Caco-2 (cell line): ENCODE measurements around the gene SPATA31C2. TPM values are rescaled to one million over a fixed set of nuclear protein-coding genes. Genes with fewer than 3 reads are reported as not detected.

Experiments used
- BruUV-seq: library from RNA; stranded (reverse); fragments of 400-500 nt; replicated peaks from 2 replicates; lab custom pipeline; 2021; lab: Mats Ljungman, UMichigan
- CTCF ChIA-PET: fragments of 300-600 bp; sonication (Branson Sonifier 250); formaldehyde crosslinking; loops from one replicate; lab custom pipeline; 2022; ENCODE audit warnings: antibody characterized with exemption; lab: Charles Lee
- POLR2A ChIA-PET: fragments of 300-600 bp; sonication (Branson Sonifier 250); formaldehyde crosslinking; loops from one replicate; lab custom pipeline; 2022; ENCODE audit warnings: antibody characterized with exemption; lab: Charles Lee
- DNase-seq, 2 experiments: peaks; one replicate each; pipeline versions ENCODE4 v3.0.0 to v3.0.0-alpha.2; 2020 to 2022
- H3K27me3 ChIP-seq: replicated peaks from 2 replicates; pipeline ENCODE4 v1.6.0; 2011; ENCODE audit warnings: low read length; ENCODE audit not compliant: control insufficient read depth, insufficient read depth
- H3K36me3 ChIP-seq: 2 replicates; pipeline ENCODE4 v1.5.1; 2011; ENCODE audit warnings: low read length; ENCODE audit not compliant: control insufficient read depth, insufficient read depth
- H3K4me1 ChIP-seq: fragments of 250-450 bp; sonication (Bioruptor Pico); 2 replicates; pipeline ENCODE4 v1.5.1; 2020; ENCODE audit warnings: mild to moderate bottlenecking
- H3K4me3 ChIP-seq: 2 replicates; pipeline ENCODE4 v1.5.1; 2011; ENCODE audit warnings: low read depth, mild to moderate bottlenecking, control low read depth, low read length
- H3K9me3 ChIP-seq: fragments of 250-450 bp; sonication (Bioruptor Pico); 2 replicates; pipeline ENCODE4 v1.5.1; 2020; ENCODE audit warnings: mild to moderate bottlenecking, moderate library complexity
- H3K27ac Mint-ChIP-seq: one replicate; pipeline ENCODE4 v1.8.0; 2022; ENCODE audit warnings: mixed read lengths; ENCODE audit not compliant: unreplicated experiment
- H3K27me3 Mint-ChIP-seq: one replicate; pipeline ENCODE4 v1.8.0; 2022; ENCODE audit warnings: mixed read lengths; ENCODE audit not compliant: insufficient read depth, unreplicated experiment
- H3K36me3 Mint-ChIP-seq: one replicate; pipeline ENCODE4 v1.8.0; 2022; ENCODE audit warnings: mild to moderate bottlenecking, mixed read lengths; ENCODE audit not compliant: insufficient read depth, unreplicated experiment
- H3K4me1 Mint-ChIP-seq: one replicate; pipeline ENCODE4 v1.8.0; 2022; ENCODE audit warnings: low read depth, mixed read lengths; ENCODE audit not compliant: unreplicated experiment
- H3K4me3 Mint-ChIP-seq: one replicate; pipeline ENCODE4 v1.8.0; 2022; ENCODE audit warnings: mild to moderate bottlenecking, moderate library complexity, mixed read lengths; ENCODE audit not compliant: unreplicated experiment
- H3K9me3 Mint-ChIP-seq: one replicate; pipeline ENCODE4 v1.8.0; 2022; ENCODE audit warnings: mixed read lengths; ENCODE audit not compliant: unreplicated experiment
- intact Hi-C: fragments of 100-400 bp; cut with micrococcal nuclease; formaldehyde crosslinking; loops from one replicate; pipeline ENCODE4 v1.10.0; 2022; ENCODE audit not compliant: unreplicated experiment
- total RNA-seq: library from RNA; stranded (reverse); gene quantifications from 2 replicates; pipeline ENCODE4 v1.2.3, GENCODE V29; 2022
- TF ChIP-seq, protein P1 (sequence below), 2 experiments: fragments of 200-600 bp in 1 of 2; IDR thresholded peaks; 1 replicate in 1 of 2; 2 replicates in 1 of 2; pipeline versions ENCODE4 v1.5.1 to v1.8.0; 2011 to 2022; ENCODE audit warnings: antibody characterized with exemption in 1 of 2, control low read depth in 1 of 2, inconsistent platforms in 1 of 2, low read depth in 1 of 2, low read length in 1 of 2, mild to moderate bottlenecking in 1 of 2, moderate library complexity in 1 of 2; ENCODE audit not compliant: insufficient read depth in 1 of 2, severe bottlenecking in 1 of 2, unreplicated experiment in 1 of 2

Gene SPATA31C2
- total RNA-seq, 1 experiment from 2014 or later = not detected

- no peaks in the 10 kb centered on the region for H3K9me3 ChIP-seq
- Mint-ChIP-seq H3K4me1 (no peaks in the 10 kb centered on the region), H3K36me3 (no peaks in the 10 kb centered on the region), H3K27me3 (peaks cover 3% of the 10 kb centered on the region), H3K4me3 (no peak overlapping the region), H3K9me3 (no peaks in the 10 kb centered on the region), H3K27ac (no peak overlapping the region)
- H3K4me3 ChIP-seq = no peak overlapping the region
- H3K4me1 ChIP-seq = no peaks in the 10 kb centered on the region
- intact Hi-C loops = no loop called here
- TF ChIP-seq, protein P1, sequence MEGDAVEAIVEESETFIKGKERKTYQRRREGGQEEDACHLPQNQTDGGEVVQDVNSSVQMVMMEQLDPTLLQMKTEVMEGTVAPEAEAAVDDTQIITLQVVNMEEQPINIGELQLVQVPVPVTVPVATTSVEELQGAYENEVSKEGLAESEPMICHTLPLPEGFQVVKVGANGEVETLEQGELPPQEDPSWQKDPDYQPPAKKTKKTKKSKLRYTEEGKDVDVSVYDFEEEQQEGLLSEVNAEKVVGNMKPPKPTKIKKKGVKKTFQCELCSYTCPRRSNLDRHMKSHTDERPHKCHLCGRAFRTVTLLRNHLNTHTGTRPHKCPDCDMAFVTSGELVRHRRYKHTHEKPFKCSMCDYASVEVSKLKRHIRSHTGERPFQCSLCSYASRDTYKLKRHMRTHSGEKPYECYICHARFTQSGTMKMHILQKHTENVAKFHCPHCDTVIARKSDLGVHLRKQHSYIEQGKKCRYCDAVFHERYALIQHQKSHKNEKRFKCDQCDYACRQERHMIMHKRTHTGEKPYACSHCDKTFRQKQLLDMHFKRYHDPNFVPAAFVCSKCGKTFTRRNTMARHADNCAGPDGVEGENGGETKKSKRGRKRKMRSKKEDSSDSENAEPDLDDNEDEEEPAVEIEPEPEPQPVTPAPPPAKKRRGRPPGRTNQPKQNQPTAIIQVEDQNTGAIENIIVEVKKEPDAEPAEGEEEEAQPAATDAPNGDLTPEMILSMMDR (IDR thresholded peaks at IDR 0.05; ENCODE audit: insufficient read depth in 1 of 2, low read depth in 1 of 2, low read length in 1 of 2, severe bottlenecking in 1 of 2, unreplicated experiment in 1 of 2) = no peak
- H3K27me3 ChIP-seq = no peaks in the 10 kb centered on the region
- no peaks in the 10 kb centered on the region for H3K36me3 ChIP-seq
- no peak for DNase-seq
- CTCF ChIA-PET = no interaction called here
- POLR2A ChIA-PET = no interaction called here
- no TSS peak for BruUV-seq
Measured at GRCh38 chr9:88108779-88109178, 29.5 kb downstream of the SPATA31C2 start.

- H3K36me3 Mint-ChIP-seq = no peaks in the 10 kb centered on the region
- no peaks in the 10 kb centered on the region for H3K4me1 Mint-ChIP-seq
- H3K9me3 Mint-ChIP-seq = no peaks in the 10 kb centered on the region
- intact Hi-C loops = no loop called here
- DNase-seq = peak in 1 of 2 experiments; percentile 25
- H3K27me3 Mint-ChIP-seq = peaks cover 3% of the 10 kb centered on the region
- no peaks in the 10 kb centered on the region for H3K36me3 ChIP-seq
- no peaks in the 10 kb centered on the region for H3K9me3 ChIP-seq
- no TSS peak for BruUV-seq
- no peak overlapping the region for H3K4me3 Mint-ChIP-seq
- no peaks in the 10 kb centered on the region for H3K4me1 ChIP-seq
- no peak overlapping the region for H3K27ac Mint-ChIP-seq
- H3K4me3 ChIP-seq = no peak overlapping the region
- CTCF ChIA-PET = no interaction called here
- TF ChIP-seq, protein P1 (IDR thresholded peaks at IDR 0.05; ENCODE audit: insufficient read depth in 1 of 2, low read depth in 1 of 2, low read length in 1 of 2, severe bottlenecking in 1 of 2, unreplicated experiment in 1 of 2) = peak; percentile 25 to 40
- H3K27me3 ChIP-seq = no peaks in the 10 kb centered on the region
- POLR2A ChIA-PET = no interaction called here
Measured at GRCh38 chr9:88106492-88106891, 31.8 kb downstream of the SPATA31C2 start.

- Mint-ChIP-seq H3K4me3 (no peak overlapping the region), H3K27me3 (no peaks in the 10 kb centered on the region)
- POLR2A ChIA-PET = no interaction called here
Measured at GRCh38 chr9:88092797-88093331, 45.4 kb downstream of the SPATA31C2 start.

More at GRCh38 chr9:88092797-88093331, 45.4 kb downstream of the SPATA31C2 start:
- Mint-ChIP-seq H3K9me3 (no peaks in the 10 kb centered on the region), H3K27ac (no peak overlapping the region), H3K36me3 (no peaks in the 10 kb centered on the region), H3K4me1 (no peaks in the 10 kb centered on the region)
- BruUV-seq = no TSS peak
- peak in 1 of 2 experiments; percentile 3 for DNase-seq
- TF ChIP-seq, protein P1 (IDR thresholded peaks at IDR 0.05; ENCODE audit: insufficient read depth in 1 of 2, low read depth in 1 of 2, low read length in 1 of 2, severe bottlenecking in 1 of 2, unreplicated experiment in 1 of 2) = no peak
- CTCF ChIA-PET = no interaction called here
- H3K4me3 ChIP-seq = no peak overlapping the region
- intact Hi-C loops = no loop called here
- H3K9me3 ChIP-seq = no peaks in the 10 kb centered on the region
- H3K27me3 ChIP-seq = no peaks in the 10 kb centered on the region
- no peaks in the 10 kb centered on the region; the same call in 1 of the 2 replicates for H3K4me1 ChIP-seq
- H3K36me3 ChIP-seq = no peaks in the 10 kb centered on the region
